ENCODE measurements around the gene GFI1.
"Not testable (repeated sequence)": the region's sequence is repeated elsewhere in the genome, so short reads cannot be mapped to it uniquely, and the experiment has no call there.

The GFI1 gene

GRCh38 chr1:92486251-92487077, at the start of gene GFI1:
Gene GFI1 (minus strand): TSS chr1:92486925. CDS start chr1:92483487, 3,438 bp downstream.
- H3K4me1 Mint-ChIP-seq = peaks cover 35% of the 10 kb centered on the region
- H3K27ac Mint-ChIP-seq = peak within 1 kb of the TSS; percentile 95 to 99
- no peaks in the 10 kb centered on the region for H3K27me3 Mint-ChIP-seq
- H3K9me3 Mint-ChIP-seq = no peaks in the 10 kb centered on the region
- DNase-seq (peak; percentile 83 to 93), ATAC-seq (peak; percentile 64)
- peak within 1 kb of the TSS; percentile 93 to 95 for H3K4me3 Mint-ChIP-seq

GRCh38 chr1:92532371-92532770, 45.6 kb upstream of the GFI1 start:
- Mint-ChIP-seq H3K9me3 (peaks cover 11 to 15% of the 10 kb centered on the region in 2 donors), H3K27ac (peak overlapping the region; percentile 55 to 99), H3K4me3 (peak overlapping the region; percentile 52 to 91), H3K4me1 (peaks cover 59% of the 10 kb centered on the region)
- DNase-seq, H3K27me3 Mint-ChIP-seq, ATAC-seq: not testable (repeated sequence)

- peak overlapping the region; percentile 52 to 91 for H3K4me3 Mint-ChIP-seq
- not testable (repeated sequence) for ATAC-seq, H3K27me3 Mint-ChIP-seq, DNase-seq
- peaks cover 11 to 15% of the 10 kb centered on the region in 2 donors for H3K9me3 Mint-ChIP-seq
- peaks cover 59% of the 10 kb centered on the region for H3K4me1 Mint-ChIP-seq
- H3K27ac Mint-ChIP-seq = peak overlapping the region in 1 of 2 donors; percentile 99
These were observed 45.2 kb upstream of the GFI1 start for GRCh38 chr1:92531939-92532338.

GRCh38 chr1:92527670-92528069, 40.9 kb upstream of the GFI1 start:
- ATAC-seq (no peak), DNase-seq (no peak)
- H3K27me3 Mint-ChIP-seq = no peaks in the 10 kb centered on the region
- H3K4me1 Mint-ChIP-seq = peaks cover 28% of the 10 kb centered on the region
- H3K9me3 Mint-ChIP-seq = peaks cover 0 to 8% of the 10 kb centered on the region in 2 donors
- H3K4me3 Mint-ChIP-seq = no peak overlapping the region
- no peak overlapping the region for H3K27ac Mint-ChIP-seq

GRCh38 chr1:92524944-92525590, 38.3 kb upstream of the GFI1 start:
- H3K4me3 Mint-ChIP-seq, DNase-seq, H3K4me1 Mint-ChIP-seq, H3K27me3 Mint-ChIP-seq, ATAC-seq, H3K9me3 Mint-ChIP-seq: not testable (repeated sequence)
- H3K27ac Mint-ChIP-seq = peak overlapping the region in 1 of 2 donors; percentile 71

GRCh38 chr1:92519043-92519442, 32.3 kb upstream of the GFI1 start:
- DNase-seq = no peak
- no peaks in the 10 kb centered on the region for H3K27me3 Mint-ChIP-seq
- no peaks in the 10 kb centered on the region for H3K9me3 Mint-ChIP-seq
- H3K4me3 Mint-ChIP-seq = no peak overlapping the region
- H3K4me1 Mint-ChIP-seq = peaks cover 34% of the 10 kb centered on the region
- ATAC-seq = no peak
- H3K27ac Mint-ChIP-seq = no peak overlapping the region

GRCh38 chr1:92516574-92516973, 29.8 kb upstream of the GFI1 start:
- Mint-ChIP-seq H3K27ac (peak overlapping the region; percentile 83 to 97), H3K4me1 (peaks cover 34% of the 10 kb centered on the region), H3K4me3 (no peak overlapping the region), H3K9me3 (no peaks in the 10 kb centered on the region), H3K27me3 (no peaks in the 10 kb centered on the region)
- DNase-seq (no peak), ATAC-seq (no peak)

- H3K27ac Mint-ChIP-seq = peak overlapping the region; percentile 88 to 97
- no peaks in the 10 kb centered on the region for H3K27me3 Mint-ChIP-seq
- ATAC-seq (peak; percentile 59), DNase-seq (no peak)
- H3K4me1 Mint-ChIP-seq = peaks cover 34% of the 10 kb centered on the region
- peak overlapping the region in 1 of 2 donors; percentile 46 for H3K4me3 Mint-ChIP-seq
- no peaks in the 10 kb centered on the region for H3K9me3 Mint-ChIP-seq
These were observed 29.1 kb upstream of the GFI1 start for GRCh38 chr1:92515796-92516201.

GRCh38 chr1:92511541-92511940, 24.8 kb upstream of the GFI1 start:
- no peak for ATAC-seq
- no peak overlapping the region for H3K4me3 Mint-ChIP-seq
- H3K4me1 Mint-ChIP-seq = peaks cover 26% of the 10 kb centered on the region
- H3K27ac Mint-ChIP-seq = no peak overlapping the region
- no peak for DNase-seq
- H3K27me3 Mint-ChIP-seq = no peaks in the 10 kb centered on the region
- H3K9me3 Mint-ChIP-seq = no peaks in the 10 kb centered on the region

GRCh38 chr1:92509619-92510018, 22.9 kb upstream of the GFI1 start:
- H3K4me3 Mint-ChIP-seq = no peak overlapping the region
- no peak overlapping the region for H3K27ac Mint-ChIP-seq
- H3K9me3 Mint-ChIP-seq = no peaks in the 10 kb centered on the region
- ATAC-seq (no peak), DNase-seq (no peak)
- no peaks in the 10 kb centered on the region for H3K27me3 Mint-ChIP-seq
- peaks cover 14% of the 10 kb centered on the region for H3K4me1 Mint-ChIP-seq

GRCh38 chr1:92505015-92505692, 18.4 kb upstream of the GFI1 start:
- H3K27ac Mint-ChIP-seq = no peak overlapping the region
- peak; percentile 51 for ATAC-seq
- no peaks in the 10 kb centered on the region for H3K27me3 Mint-ChIP-seq
- DNase-seq = no peak
- H3K9me3 Mint-ChIP-seq = no peaks in the 10 kb centered on the region
- H3K4me3 Mint-ChIP-seq = no peak overlapping the region
- H3K4me1 Mint-ChIP-seq = peaks cover 53% of the 10 kb centered on the region

- H3K4me1 Mint-ChIP-seq = peaks cover 51% of the 10 kb centered on the region
- H3K27ac Mint-ChIP-seq = peak overlapping the region; percentile 10 to 79
These were observed 17.7 kb upstream of the GFI1 start for GRCh38 chr1:92504291-92505014.

GRCh38 chr1:92503926-92504285, 17.2 kb upstream of the GFI1 start:
- H3K4me3 Mint-ChIP-seq = no peak overlapping the region
- no peak overlapping the region for H3K27ac Mint-ChIP-seq
- ATAC-seq (no peak), DNase-seq (no peak)
- no peaks in the 10 kb centered on the region for H3K9me3 Mint-ChIP-seq
- peaks cover 50% of the 10 kb centered on the region for H3K4me1 Mint-ChIP-seq
- H3K27me3 Mint-ChIP-seq = no peaks in the 10 kb centered on the region

More at GRCh38 chr1:92504291-92505014, 17.7 kb upstream of the GFI1 start:
- no peaks in the 10 kb centered on the region for H3K27me3 Mint-ChIP-seq
- no peaks in the 10 kb centered on the region for H3K9me3 Mint-ChIP-seq
- ATAC-seq = peak; percentile 54
- DNase-seq = no peak
- no peak overlapping the region for H3K4me3 Mint-ChIP-seq

- ATAC-seq (peak; percentile 51), DNase-seq (no peak)
- no peaks in the 10 kb centered on the region for H3K9me3 Mint-ChIP-seq
- peaks cover 50% of the 10 kb centered on the region for H3K4me1 Mint-ChIP-seq
- peak overlapping the region; percentile 51 to 54 for H3K27ac Mint-ChIP-seq
- no peak overlapping the region for H3K4me3 Mint-ChIP-seq
- H3K27me3 Mint-ChIP-seq = no peaks in the 10 kb centered on the region
These were observed 16.6 kb upstream of the GFI1 start for GRCh38 chr1:92503043-92503925.

All from stimulated activated naive CD8-positive, alpha-beta T cell treated with anti-CD3 and anti-CD28 coated beads, Interleukin-15, amount 100 ng/mL, for 72 hours (primary cell).